H1 (cell line): Measurements from ENCODE around the gene ZIC3.

Source experiments
- ATF2 ChIP-seq: IDR thresholded peaks from 2 replicates; pipeline ENCODE4 v1.6.1; 2012; ENCODE audit warnings: low read length, inconsistent platforms
- CTCF ChIP-seq, 3 experiments: IDR thresholded peaks; 1 replicate in 2 of 3; 2 replicates in 1 of 3; pipeline versions ENCODE4 v1.5.1 to v1.6.1; 2011; ENCODE audit warnings: low read length in 3 of 3, mild to moderate bottlenecking in 3 of 3, inconsistent platforms in 2 of 3, low read depth in 1 of 3, moderate library complexity in 1 of 3; ENCODE audit not compliant: insufficient read depth in 1 of 3; ENCODE audit errors: control extremely low read depth in 1 of 3
- EGR1 ChIP-seq: IDR thresholded peaks from 2 replicates; pipeline ENCODE4 v1.6.1; 2011; ENCODE audit warnings: low read depth, low read length, borderline replicate concordance
- EZH2 ChIP-seq: fragments of 200-600 bp; sonication (generic); IDR thresholded peaks from 2 replicates; pipeline ENCODE4 v1.7.1; 2012; ENCODE audit warnings: low read depth, mild to moderate bottlenecking, moderate library complexity, low read length, inconsistent platforms; ENCODE audit not compliant: severe bottlenecking
- JUND ChIP-seq: IDR thresholded peaks from 2 replicates; pipeline ENCODE4 v1.6.1; 2011; ENCODE audit warnings: mild to moderate bottlenecking, improper control_type of control experiment, low read length
- POLR2A ChIP-seq, 2 experiments: IDR thresholded peaks; 1 replicate in 1 of 2; 2 replicates in 1 of 2; pipeline ENCODE4 v1.6.1; 2011; ENCODE audit warnings: low read depth in 2 of 2, low read length in 2 of 2, mild to moderate bottlenecking in 2 of 2; ENCODE audit errors: control extremely low read depth in 1 of 2
- RXRA ChIP-seq: IDR thresholded peaks from 2 replicates; pipeline ENCODE4 v1.6.1; 2011; ENCODE audit warnings: low read depth, mild to moderate bottlenecking, low read length, moderate library complexity; ENCODE audit not compliant: insufficient read depth
- SRF ChIP-seq: IDR thresholded peaks from 2 replicates; pipeline ENCODE4 v1.6.1; 2011; ENCODE audit warnings: mild to moderate bottlenecking, low read depth, low read length, moderate library complexity
- SUZ12 ChIP-seq: fragments of 200-600 bp; sonication (generic); IDR thresholded peaks from 2 replicates; pipeline ENCODE4 v1.6.1; 2012; ENCODE audit warnings: mild to moderate bottlenecking, inconsistent platforms, low read length, moderate library complexity, mixed read lengths
- TAF1 ChIP-seq: IDR thresholded peaks from 2 replicates; pipeline ENCODE4 v1.6.1; 2011; ENCODE audit warnings: mild to moderate bottlenecking, low read depth, low read length
- USF2 ChIP-seq: IDR thresholded peaks from 2 replicates; pipeline ENCODE4 v1.6.1; 2011; ENCODE audit warnings: low read length, improper control_type of control experiment

- no peak for TF ChIP-seq TAF1
- TF ChIP-seq SUZ12 = no peak
- no peak for TF ChIP-seq CTCF (IDR thresholded peaks at IDR 0.05; ENCODE audit: control extremely low read depth in 1 of 3, insufficient read depth in 1 of 3, low read depth in 1 of 3, low read length in 3 of 3)
- no peak for TF ChIP-seq USF2
- no peak for TF ChIP-seq EGR1
- TF ChIP-seq JUND = no peak
- TF ChIP-seq RXRA = no peak
- no peak for TF ChIP-seq POLR2A (IDR thresholded peaks at IDR 0.05; ENCODE audit: control extremely low read depth in 1 of 2, low read depth in 2 of 2, low read length in 2 of 2)
- no peak for TF ChIP-seq SRF
- TF ChIP-seq ATF2 = no peak
- TF ChIP-seq EZH2 = no peak
These were observed 3.6 kb downstream of the ZIC3 start for GRCh38 chrX:137569470-137569891.
